A549 (cell line): ENCODE measurements around the gene UBP1.

Experiments used
- JUN ChIP-seq, 2 experiments: fragments of >200 bp; sonication (Bioruptor Twin); formaldehyde crosslinking; IDR thresholded peaks; 2 replicates in 1 of 2; 3 replicates in 1 of 2; pipeline ENCODE4 v1.6.1; 2016 to 2017
- POLR2A ChIP-seq: IDR thresholded peaks from 2 replicates; pipeline ENCODE4 v1.6.1; 2012; ENCODE audit warnings: mild to moderate bottlenecking, low read length

DNA sequence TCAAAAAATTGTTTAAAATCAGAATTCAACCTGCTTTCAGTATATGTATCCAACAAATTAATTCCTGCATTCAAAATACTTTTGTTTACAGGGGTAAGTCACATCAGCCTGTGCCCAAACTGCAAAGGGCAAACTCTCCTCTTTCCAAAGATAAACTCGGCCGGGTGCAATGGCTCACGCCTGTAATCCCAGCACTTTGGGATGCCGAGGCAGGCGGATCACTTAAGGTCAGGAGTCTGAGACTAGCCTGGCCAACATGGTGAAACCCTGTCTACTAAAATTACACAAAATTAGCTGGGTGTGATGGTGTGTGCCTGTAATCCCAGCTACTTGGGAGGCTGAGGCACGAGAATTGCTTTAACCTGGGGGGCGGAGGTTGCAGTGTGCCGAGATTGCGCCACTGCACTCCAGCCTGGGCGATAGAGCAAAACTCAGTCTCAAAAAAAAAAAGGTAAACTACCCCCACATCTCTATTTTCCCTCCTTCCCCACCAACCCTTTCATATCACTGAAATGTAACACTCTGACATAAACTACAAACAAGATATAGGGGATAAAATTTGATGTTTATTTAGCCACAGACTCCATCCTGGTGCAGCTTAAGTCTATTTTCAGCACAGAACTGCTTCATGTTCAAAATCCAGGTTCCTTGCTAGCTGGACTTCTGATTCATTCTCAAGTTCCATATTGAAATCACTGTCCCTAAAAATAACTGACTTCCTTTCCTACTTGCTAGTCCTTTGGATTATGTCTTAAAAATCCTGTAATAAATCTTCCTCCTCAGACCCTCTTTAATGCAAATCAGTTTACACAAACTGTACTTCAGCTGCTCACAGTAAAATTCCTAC is 15.4 kb downstream of the UBP1 start:
- TF ChIP-seq JUN (IDR thresholded peaks at IDR 0.05) (no peak), POLR2A (no peak)
